HG03565 (cell line): ENCODE measurements around the gene RGL4.

Experiments used
- ATAC-seq: cut with Tn5 transposase; IDR thresholded peaks from one replicate; pipeline ENCODE4 v1.9.1; 2021; ENCODE audit warnings: mild to moderate bottlenecking, moderate library complexity; ENCODE audit not compliant: unreplicated experiment

RGL4 gene

DNA sequence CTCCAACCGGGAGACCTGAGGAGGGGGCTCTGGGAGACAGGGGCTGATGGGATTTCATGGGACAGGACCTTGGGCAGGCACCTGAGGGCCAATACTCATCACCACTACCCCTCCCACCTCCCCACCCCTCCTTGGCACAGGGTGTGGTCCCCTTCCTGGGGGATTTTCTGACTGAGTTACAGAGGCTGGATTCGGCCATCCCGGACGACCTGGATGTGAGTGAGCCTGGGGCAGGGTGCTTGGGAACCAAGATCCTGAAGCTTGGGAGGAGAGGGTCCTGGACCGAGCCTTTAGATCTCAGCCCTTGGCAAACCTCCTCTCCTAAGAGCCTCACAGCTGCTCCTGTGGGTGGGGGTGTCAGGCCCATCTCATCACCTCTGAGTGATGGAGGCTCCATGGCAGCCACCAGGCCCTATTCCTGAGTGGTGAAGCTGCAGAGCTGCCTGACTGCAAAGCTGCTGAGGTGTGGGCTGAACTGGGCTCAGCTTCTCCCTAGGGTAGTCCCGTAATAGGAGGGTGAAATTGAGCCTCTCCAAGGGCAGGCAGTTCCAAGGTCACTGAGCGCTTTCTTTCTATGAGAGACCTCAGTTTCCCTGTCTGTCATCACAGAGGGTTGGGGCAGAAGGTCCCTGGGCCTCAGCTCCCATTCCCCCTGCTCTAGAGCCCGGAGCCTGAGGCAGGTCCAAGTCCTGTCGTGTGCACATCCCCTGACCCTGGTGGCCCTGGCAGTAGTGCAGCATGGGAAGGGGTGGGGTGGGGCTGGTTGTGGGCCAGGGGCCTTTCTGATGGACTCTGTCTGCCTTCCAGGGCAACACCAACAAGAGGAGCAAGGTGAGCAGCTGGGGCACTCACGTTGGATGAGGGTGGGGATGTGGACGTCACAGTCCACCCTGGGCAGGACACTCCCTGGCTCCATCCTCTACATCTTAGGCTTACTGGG is 6.5 kb downstream of the RGL4 start:
- no peak for ATAC-seq

DNA sequence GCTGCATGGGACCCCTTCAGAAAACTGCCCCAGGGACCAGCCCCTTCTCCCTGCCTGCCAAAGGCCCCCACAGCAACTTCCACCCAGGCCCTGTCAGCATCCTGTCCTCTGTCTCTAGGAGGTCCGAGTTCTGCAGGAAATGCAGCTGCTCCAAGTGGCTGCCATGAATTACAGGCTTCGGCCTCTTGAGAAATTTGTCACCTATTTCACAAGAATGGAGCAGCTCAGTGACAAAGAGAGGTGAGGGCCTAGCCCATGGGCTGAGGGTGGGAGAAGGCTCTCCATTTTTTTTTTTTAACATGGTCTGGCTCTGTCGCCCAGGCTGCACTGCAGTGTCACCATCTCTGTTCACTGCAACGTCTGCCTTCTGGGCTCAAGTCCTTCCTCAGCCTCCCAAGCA is 7.3 kb downstream of the RGL4 start:
- no peak for ATAC-seq

DNA sequence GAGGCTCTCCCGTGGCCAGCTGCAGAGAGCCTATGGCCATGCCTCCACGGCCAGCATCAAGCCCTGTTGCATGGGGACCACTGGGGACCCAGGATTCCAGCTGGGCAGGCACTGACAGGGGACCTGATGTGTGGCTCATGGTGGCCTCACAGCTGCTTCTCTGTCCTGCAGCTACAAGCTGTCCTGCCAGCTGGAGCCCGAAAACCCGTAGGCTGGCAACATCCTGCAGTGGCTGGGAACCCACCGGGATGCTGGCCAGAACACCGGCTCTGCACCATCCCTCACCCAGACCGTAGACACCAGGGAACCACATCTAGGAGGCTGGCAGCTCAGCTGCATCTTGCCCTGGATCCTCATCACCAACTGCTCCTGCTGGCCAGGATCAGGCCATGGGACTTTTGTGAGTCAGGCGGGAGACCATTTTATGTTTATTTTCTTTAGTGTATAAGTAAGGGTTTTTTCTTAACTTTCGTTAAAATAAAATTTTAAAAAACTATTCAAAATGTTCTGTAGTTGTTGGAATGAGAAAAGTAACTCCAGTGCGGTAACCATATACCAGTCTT is 7.9 kb downstream of the RGL4 start:
- no peak for ATAC-seq

DNA sequence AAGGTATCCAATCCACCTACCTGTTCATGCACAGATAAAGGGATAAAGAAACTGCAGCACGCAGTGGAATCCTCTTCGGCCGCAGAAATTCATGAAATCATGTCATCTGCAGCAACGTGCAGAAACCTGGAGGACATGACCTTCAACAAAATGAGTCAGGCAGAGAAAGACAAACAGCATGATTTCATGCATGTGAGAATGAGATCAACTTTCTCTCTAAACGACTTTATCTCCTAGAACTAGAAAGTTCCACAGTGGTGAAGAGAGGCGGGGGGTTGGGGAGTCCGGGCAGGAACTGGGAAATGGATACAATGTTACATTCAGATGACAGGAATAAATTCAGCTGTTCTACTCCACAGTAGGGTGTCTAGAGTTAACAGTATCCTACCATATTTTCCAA is 9.9 kb downstream of the RGL4 start:
- ATAC-seq: no peak

GRCh38 chr22:23704062-23704461 is 13.2 kb downstream of the RGL4 start:
- ATAC-seq: no peak

GRCh38 chr22:23704829-23705228 is 14.0 kb downstream of the RGL4 start:
- ATAC-seq: no peak

- ATAC-seq: no peak
Measured at GRCh38 chr22:23705358-23705757, 14.5 kb downstream of the RGL4 start.

DNA sequence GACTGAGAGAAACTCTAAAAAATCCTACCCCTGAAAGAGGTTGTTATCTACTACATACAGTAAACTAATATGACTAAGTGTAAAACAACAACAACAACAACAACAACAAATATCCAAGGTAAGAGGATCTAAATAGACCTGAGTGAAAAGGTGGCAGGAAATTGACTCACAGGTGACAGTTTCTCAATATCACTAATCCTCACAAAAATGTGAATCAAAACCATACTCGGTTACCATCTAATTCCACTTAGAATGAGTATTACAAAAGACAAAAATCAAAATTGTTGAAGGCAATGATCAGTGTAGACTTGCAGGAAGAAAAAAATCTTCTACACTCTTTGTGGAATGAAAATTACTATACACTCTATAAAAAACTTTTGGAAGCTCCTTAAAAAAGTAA is 17.5 kb downstream of the RGL4 start:
- no peak for ATAC-seq

DNA sequence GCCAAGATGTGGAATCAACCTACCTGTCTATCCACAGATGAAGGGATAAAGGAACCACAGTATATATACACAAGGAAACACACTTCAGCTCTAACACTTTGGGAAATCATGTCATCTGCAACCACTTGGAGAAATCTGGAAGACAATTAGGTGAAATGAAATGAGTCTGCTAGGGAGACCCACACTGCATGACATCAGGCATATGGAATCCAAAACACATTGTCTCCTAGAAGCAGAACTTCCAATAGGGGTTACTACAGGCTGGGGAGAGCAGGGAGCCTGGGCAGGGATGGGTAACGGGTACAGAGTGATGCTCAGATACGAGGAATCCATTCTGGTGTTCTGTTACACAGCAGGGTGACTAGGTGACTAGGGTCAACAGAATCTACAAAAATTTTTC is 18.3 kb downstream of the RGL4 start:
- no peak for ATAC-seq

GRCh38 chr22:23712256-23712655 is 21.4 kb downstream of the RGL4 start:
- no peak for ATAC-seq

GRCh38 chr22:23713696-23714595 is 23.1 kb downstream of the RGL4 start:
- no peak for ATAC-seq

DNA sequence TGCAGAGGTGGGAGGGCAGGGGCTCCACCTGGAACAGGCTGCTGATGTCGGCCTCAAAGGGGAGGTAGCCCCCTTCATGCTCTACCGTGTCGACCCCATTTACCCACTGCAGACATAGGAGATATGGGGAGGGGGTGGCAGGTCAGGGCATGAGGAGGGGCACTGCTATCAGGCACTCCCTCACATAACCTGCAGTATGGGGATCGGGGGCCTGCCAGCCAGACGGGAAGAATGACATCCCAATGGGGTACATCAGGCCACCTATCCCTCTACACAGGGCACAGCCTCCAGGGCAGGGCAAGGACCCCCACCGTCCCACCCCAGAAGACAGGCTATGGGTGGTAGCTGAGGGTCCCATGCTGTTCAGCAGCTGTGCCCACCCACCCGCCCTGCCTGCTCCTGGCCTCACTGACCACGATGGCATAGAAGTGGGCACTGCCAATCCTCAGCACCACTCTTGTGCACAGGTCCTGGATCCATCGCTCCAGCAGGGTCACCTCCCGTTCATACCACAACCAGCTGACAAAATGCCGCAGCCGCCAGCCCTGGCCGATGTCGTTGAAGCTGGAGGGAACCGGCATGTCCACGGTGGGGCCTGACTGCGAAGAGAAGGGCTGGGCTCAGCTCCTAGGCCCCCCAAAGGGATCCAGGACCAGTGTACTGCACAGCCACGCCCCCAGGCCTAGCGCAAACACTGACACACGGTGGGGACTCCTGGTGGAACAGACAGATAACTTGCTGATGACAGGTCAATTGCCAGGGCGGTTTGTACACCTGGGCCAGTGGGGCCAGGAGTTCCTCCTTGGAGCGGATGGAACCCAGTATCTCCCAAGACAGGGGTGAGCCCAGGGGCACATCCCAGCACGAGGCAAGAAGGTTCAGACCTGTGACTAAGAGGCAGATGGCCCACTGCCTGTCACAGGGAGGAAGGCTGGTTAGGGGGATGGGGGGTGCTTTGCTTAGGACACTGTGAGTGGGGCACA is 24.1 kb downstream of the RGL4 start:
- ATAC-seq: no peak

GRCh38 chr22:23715806-23716375 is 25.1 kb downstream of the RGL4 start:
- ATAC-seq: no peak

DNA sequence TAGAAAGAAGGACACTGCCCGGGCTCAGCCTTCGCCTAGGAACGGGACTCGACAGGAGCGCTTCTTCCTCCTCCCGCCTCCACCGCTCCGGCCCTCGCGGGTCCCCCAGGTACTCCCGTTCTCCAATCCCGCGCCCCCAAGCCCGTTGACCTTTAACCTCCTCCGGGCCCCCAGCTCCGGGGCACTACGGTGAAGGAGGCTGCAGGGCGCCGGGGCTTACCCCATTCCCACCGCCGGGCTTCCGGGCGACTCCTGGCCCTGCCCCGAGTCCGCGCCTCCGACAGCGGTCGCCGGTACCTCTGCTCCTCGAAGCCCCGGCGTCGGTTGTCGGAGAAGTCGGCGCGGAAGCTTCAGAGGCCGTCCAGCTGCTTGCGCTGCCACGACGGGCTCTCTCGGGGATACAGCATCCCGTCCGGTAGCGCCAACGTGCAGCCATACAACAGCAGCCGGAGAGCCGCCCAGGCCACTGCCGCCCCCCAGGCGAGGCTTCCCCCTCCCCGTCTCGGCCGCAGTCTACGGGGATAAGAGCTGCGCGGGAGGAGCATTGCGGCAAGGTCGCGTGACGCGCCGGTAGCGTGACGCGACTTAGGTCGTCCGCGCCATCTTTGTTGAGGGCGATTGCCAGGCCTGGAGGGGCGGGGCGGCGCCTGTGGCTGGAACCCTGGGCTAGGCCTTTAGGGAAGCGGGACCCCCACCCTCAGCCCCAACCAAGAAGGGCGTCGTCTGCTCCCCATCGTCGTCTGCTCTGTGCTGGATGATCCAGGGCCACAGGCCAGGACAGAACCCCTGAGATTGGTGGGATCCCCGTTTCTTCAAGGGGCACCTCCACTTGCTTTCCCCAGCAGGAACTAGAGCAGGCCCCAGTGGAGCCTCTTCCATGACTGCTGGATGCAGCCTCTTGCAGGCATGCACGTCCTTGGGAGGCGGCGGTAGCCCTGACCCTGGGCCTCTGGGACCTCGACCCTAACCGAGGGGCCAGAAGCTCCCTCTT is 26.3 kb downstream of the RGL4 start:
- ATAC-seq: peak; percentile 73

DNA sequence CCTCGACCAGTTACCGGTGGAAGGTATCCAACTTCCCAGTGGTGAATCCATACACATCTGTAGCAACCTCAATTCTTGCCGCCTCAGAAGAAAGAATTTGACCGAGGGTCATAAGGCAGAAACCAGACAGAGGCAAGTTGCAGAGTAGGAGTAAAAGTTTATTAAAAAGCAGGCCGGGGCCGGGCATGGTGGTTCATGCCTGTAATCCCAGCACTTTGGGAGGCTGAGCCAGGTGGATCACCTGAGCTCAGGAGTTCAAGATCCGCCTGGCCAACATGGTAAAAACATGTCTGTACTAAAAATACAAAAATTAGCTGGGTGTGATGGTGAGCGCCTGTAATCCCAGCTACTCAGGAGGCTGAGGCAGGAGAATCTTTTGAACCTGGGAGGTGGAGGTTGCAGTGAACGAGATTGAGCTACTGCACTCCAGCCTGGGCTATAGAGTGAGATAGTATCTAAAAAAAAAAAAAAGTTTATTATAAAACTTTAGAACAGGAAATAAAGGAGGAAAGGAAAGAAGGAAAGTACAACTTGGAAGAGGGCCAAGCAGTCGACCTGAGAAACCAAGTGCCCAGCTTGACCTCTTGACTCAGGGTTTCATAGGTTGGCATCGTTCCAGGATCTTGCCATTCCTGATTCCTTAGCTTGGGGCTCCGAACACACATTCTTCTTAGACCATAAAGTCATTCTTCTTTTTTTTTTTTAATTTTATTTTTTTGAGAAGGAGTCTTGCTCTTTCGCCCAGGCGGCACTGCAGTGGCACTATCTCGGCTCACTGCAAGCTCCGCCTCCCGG is 27.8 kb downstream of the RGL4 start:
- no peak for ATAC-seq

DNA sequence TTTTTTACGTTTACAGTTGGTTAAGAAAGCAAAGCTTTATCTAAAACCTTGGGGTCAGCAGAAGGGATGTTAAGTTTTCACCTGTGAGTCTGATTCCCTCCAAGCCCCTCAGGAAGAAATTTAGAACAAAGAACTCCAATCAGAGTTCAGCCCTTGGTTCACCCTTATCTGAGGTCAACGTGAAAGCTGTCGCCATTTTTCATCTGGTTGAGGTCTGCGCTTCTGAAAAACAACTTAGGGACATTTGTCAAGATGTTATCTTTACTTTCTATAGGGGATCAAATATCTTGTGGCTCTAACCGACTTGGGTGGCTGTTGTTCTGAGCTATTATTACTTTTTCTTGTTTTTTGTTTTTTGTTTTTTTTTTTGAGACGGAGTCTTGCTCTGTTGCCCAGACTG is 30.0 kb downstream of the RGL4 start:
- ATAC-seq: no peak

GRCh38 chr22:23722160-23722559 is 31.3 kb downstream of the RGL4 start:
- no peak for ATAC-seq

GRCh38 chr22:23722724-23723123 is 31.9 kb downstream of the RGL4 start:
- ATAC-seq: no peak
